ENCODE data around the gene EMX2.

EMX2 gene

GRCh38 chr10:117591043-117591442 is 48.5 kb downstream of the EMX2 start:
- TF ChIP-seq CTCF (IDR thresholded peaks at IDR 0.05; ENCODE audit: low read depth, low read length) = no peak
- no peak overlapping the region for H3K4me3 ChIP-seq (ENCODE audit: low read depth, low read length)

- no peak for TF ChIP-seq CTCF (IDR thresholded peaks at IDR 0.05; ENCODE audit: low read depth, low read length)
- H3K4me3 ChIP-seq (ENCODE audit: low read depth, low read length) = no peak overlapping the region
These were observed 52.2 kb downstream of the EMX2 start for GRCh38 chr10:117594722-117595121.

GRCh38 chr10:117596706-117597105 is 54.2 kb downstream of the EMX2 start:
- no peak overlapping the region for H3K4me3 ChIP-seq (ENCODE audit: low read depth, low read length)
- no peak for TF ChIP-seq CTCF (IDR thresholded peaks at IDR 0.05; ENCODE audit: low read depth, low read length)

- TF ChIP-seq CTCF (IDR thresholded peaks at IDR 0.05; ENCODE audit: low read depth, low read length) = no peak
- no peak overlapping the region for H3K4me3 ChIP-seq (ENCODE audit: low read depth, low read length)
These were observed 54.7 kb downstream of the EMX2 start for GRCh38 chr10:117597216-117597615.
